ENCODE data around the gene RAB35. TPM values are rescaled to one million over a fixed set of nuclear protein-coding genes. Genes with fewer than 3 reads are reported as not detected.
A peak's percentile ranks its signal among the peaks of the same experiment; 100 is the strongest.

Gene RAB35
- polyA plus RNA-seq, 2 of the 4 experiments (the other 2 are of a cell fraction): 44.0 to 67.6 TPM

DNA sequence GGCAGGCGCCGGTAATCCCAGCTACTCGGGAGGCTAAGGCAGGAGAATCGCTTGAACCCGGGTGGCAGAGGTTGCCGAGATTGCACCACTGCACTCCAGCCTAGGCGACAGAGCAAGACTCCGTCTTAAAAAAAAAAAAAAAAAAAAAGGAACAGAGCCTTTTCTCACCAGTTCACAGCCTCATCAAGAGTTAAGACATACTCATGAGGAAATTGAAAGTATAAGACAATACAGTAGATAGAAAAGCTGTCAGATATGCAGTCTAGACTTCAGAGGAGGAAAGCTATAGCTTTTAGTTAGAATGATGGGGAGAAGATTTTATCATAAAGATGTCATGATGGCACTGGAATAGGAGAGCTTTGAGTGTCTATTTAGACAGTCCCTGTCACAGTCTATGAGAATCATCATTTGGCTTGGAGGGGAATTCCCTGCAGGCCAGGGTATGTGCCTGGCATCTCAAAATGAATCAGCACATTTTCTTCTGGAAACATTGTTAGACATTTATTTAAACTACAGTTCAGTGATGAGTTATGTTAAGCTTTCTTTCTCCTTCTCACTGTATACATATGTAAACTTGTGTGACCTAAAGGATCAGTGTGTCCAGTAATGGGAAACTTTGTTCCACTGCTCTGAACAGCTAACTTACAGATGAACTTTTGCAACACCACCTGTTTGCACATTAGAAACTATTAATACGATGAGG is 2.9 kb upstream of the RAB35 start:
- Histone ChIP-seq H3K4me3 (peak overlapping the region; percentile 96; the same call in 2 of the 3 replicates), H3K4me2 (peak overlapping the region; percentile 81), H3K27ac (peak overlapping the region; percentile 95 to 97), H3K9me3 (no peaks in the 10 kb centered on the region), H3K4me1 (peaks cover 33% of the 10 kb centered on the region)
- DNase-seq (ENCODE audit: low read depth in 1 of 2, low spot score in 1 of 2) (peak; percentile 51 to 56), FAIRE-seq (no peak), ATAC-seq (peak in 1 of 2 experiments; percentile 13; a peak in 3 of 6 replicates)
- ChIA-PET CTCF (interaction anchor here (0.6 to 1.5 kb wide), 4 partner anchors 13 to 109 kb away, joined by 3 to 4 read pairs (median 3); no protein-coding TSS in a partner anchor), POLR2A (interaction anchor here (1.3 to 5.2 kb wide), 3 partner anchors 31 to 173 kb away, joined by 3 to 60 read pairs (median 19); partner anchors contain the start of genes RNU4-1, RNU4-2 and RPLP0)
- TF ChIP-seq FOSB (CRISPR knock-in tag; IDR thresholded peaks at IDR 0.05): 0 out of 2 replicates have a peak, but pooled peaks have one; percentile 17
- TF ChIP-seq PHF8 (IDR thresholded peaks at IDR 0.05; ENCODE audit: borderline replicate concordance, low read depth): no peak
- TF ChIP-seq POLR2AphosphoS2 (conservative IDR thresholded peaks at IDR 0.05; ENCODE audit: low read length): no peak
- TF ChIP-seq, protein P1, sequence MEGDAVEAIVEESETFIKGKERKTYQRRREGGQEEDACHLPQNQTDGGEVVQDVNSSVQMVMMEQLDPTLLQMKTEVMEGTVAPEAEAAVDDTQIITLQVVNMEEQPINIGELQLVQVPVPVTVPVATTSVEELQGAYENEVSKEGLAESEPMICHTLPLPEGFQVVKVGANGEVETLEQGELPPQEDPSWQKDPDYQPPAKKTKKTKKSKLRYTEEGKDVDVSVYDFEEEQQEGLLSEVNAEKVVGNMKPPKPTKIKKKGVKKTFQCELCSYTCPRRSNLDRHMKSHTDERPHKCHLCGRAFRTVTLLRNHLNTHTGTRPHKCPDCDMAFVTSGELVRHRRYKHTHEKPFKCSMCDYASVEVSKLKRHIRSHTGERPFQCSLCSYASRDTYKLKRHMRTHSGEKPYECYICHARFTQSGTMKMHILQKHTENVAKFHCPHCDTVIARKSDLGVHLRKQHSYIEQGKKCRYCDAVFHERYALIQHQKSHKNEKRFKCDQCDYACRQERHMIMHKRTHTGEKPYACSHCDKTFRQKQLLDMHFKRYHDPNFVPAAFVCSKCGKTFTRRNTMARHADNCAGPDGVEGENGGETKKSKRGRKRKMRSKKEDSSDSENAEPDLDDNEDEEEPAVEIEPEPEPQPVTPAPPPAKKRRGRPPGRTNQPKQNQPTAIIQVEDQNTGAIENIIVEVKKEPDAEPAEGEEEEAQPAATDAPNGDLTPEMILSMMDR (IDR thresholded peaks at IDR 0.05): no peak
- no peak for TF ChIP-seq FOSL2 (IDR thresholded peaks at IDR 0.05)
- peak; percentile 15; the same call in 1 of the 2 replicates for TF ChIP-seq FOSL2 (CRISPR knock-in tag; IDR thresholded peaks at IDR 0.05)
- no peak for TF ChIP-seq ZFP36 (IDR thresholded peaks at IDR 0.05; ENCODE audit: borderline replicate concordance, partially characterized antibody)
- TF ChIP-seq, protein P2, sequence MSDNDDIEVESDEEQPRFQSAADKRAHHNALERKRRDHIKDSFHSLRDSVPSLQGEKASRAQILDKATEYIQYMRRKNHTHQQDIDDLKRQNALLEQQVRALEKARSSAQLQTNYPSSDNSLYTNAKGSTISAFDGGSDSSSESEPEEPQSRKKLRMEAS (IDR thresholded peaks at IDR 0.05): no peak
- peak; percentile 66 for TF ChIP-seq NFE2L2 (conservative IDR thresholded peaks at IDR 0.05; ENCODE audit: low read length)
- TF ChIP-seq HOXB13 (CRISPR knock-in tag; IDR thresholded peaks at IDR 0.05; ENCODE audit: low read depth): no peak
- TF ChIP-seq, protein P3, sequence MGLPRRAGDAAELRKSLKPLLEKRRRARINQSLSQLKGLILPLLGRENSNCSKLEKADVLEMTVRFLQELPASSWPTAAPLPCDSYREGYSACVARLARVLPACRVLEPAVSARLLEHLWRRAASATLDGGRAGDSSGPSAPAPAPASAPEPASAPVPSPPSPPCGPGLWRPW (IDR thresholded peaks at IDR 0.05): no peak
- TF ChIP-seq MAFK (IDR thresholded peaks at IDR 0.05; ENCODE audit: partially characterized antibody): peak; percentile 89
- WGBS (ENCODE audit: missing lambda C conversion rate): 32% methylated on average over 9 of the region's 9 CpGs

DNA sequence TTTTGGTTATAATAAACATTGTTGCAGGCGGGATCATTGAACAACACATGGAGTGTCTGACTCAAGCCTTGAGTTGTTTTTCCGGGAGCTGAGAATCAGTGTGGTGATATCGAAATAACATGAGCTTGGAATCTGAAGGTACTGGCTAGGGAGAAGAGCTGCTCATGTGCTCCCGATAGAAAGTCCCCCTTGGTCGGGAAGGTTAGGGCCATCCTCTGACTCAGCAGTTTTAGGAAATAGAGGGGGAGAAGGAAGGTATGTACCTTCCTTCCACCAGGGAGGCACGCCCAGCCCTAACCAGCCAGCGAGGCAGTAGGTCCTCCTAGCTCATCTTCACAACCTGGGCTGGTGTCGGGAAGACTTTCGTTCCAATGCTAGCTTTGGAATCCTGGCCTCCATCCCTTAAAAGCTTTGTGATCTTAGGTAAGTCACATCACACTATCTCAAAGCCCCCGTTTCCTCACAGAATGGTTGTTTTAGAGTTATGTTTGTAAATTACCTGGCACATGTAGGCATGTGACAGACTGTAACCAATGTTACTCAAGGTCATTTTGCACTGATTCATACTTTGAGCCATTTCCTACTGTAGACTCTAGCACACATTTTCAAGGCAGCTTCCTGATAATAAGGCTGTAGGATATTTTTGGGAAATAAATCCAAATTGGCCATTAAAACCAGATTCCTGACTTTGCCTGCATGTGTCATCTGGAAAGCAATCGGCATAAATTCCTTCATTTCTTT is 1.9 kb upstream of the RAB35 start:
- H3K9me3 ChIP-seq: no peaks in the 10 kb centered on the region
- H3K4me1 ChIP-seq: peaks cover 33% of the 10 kb centered on the region
- DNase-seq (ENCODE audit: low read depth in 1 of 2, low spot score in 1 of 2) (peak; percentile 65 to 80), ATAC-seq (peak; percentile 25 to 51; a peak in 5 of 6 replicates), FAIRE-seq (no peak)
- ChIA-PET POLR2A (interaction anchor here (1.2 to 5.2 kb wide), 3 partner anchors 32 to 174 kb away, joined by 3 to 60 read pairs (median 19); partner anchors contain the start of genes RNU4-1, RNU4-2 and RPLP0), CTCF (interaction anchor here (0.6 to 1.7 kb wide), 6 partner anchors 8 to 32 kb away, joined by 3 read pairs; no protein-coding TSS in a partner anchor)
- peak overlapping the region; percentile 96 for H3K4me3 ChIP-seq
- H3K4me2 ChIP-seq: peak overlapping the region; percentile 81
- H3K27ac ChIP-seq: peak overlapping the region; percentile 95 to 97
- 0 out of 2 replicates have a peak, but pooled peaks have one; percentile 10 for TF ChIP-seq HOXB13 (CRISPR knock-in tag; IDR thresholded peaks at IDR 0.05; ENCODE audit: low read depth)
- peak; percentile 94 for TF ChIP-seq NFE2L2 (conservative IDR thresholded peaks at IDR 0.05; ENCODE audit: low read length)
- TF ChIP-seq, protein P4, sequence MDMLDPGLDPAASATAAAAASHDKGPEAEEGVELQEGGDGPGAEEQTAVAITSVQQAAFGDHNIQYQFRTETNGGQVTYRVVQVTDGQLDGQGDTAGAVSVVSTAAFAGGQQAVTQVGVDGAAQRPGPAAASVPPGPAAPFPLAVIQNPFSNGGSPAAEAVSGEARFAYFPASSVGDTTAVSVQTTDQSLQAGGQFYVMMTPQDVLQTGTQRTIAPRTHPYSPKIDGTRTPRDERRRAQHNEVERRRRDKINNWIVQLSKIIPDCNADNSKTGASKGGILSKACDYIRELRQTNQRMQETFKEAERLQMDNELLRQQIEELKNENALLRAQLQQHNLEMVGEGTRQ (IDR thresholded peaks at IDR 0.05): 0 out of 2 replicates have a peak, but pooled peaks have one; percentile 29
- TF ChIP-seq POLR2AphosphoS2 (conservative IDR thresholded peaks at IDR 0.05; ENCODE audit: low read length): no peak
- TF ChIP-seq, protein P2 (IDR thresholded peaks at IDR 0.05): peak; percentile 59; the same call in 1 of the 2 replicates
- no peak for TF ChIP-seq EP300 (IDR thresholded peaks at IDR 0.05)
- TF ChIP-seq MAFK (IDR thresholded peaks at IDR 0.05; ENCODE audit: partially characterized antibody): peak; percentile 100
- peak; percentile 56; the same call in 1 of the 2 replicates for TF ChIP-seq ESRRA (IDR thresholded peaks at IDR 0.05; ENCODE audit: borderline replicate concordance, low read length)
- WGBS (ENCODE audit: missing lambda C conversion rate): 8% methylated on average over 11 of the region's 11 CpGs

Data from A549 (cell line).